ENCODE measurements around the gene IL34. TPM values are rescaled to one million over a fixed set of nuclear protein-coding genes. Genes with fewer than 3 reads are reported as not detected.

IL34 gene
- total RNA-seq, 1 experiment from 2014 or later = 4.4 TPM

- H3K9me3 Mint-ChIP-seq = no peaks in the 10 kb centered on the region
- no peaks in the 10 kb centered on the region for H3K27me3 ChIP-seq (ENCODE audit: insufficient read depth, low read length)
- no peak overlapping the region for H4K8ac ChIP-seq (replicated peaks; ENCODE audit: insufficient read length, low read depth, low read length)
- no peak overlapping the region for H3K4me3 Mint-ChIP-seq
- no peaks in the 10 kb centered on the region for H4K20me1 ChIP-seq (ENCODE audit: control insufficient read depth, insufficient read depth, insufficient read length)
- no peak overlapping the region for H3K27ac ChIP-seq (ENCODE audit: insufficient read length, low read depth, low read length)
- no peak overlapping the region for H2AFZ ChIP-seq (ENCODE audit: low read length)
- peaks cover 35 to 38% of the 10 kb centered on the region in 2 experiments for H3K4me1 Mint-ChIP-seq
- no peak overlapping the region for H2BK15ac ChIP-seq (ENCODE audit: low read depth, low read length)
- H3K18ac ChIP-seq (ENCODE audit: insufficient read length, low read depth, low read length) = no peak overlapping the region
- no peak for TF ChIP-seq CTCF (conservative IDR thresholded peaks at IDR 0.05)
- no peaks in the 10 kb centered on the region; the same call in 1 of the 2 replicates for H3K27me3 Mint-ChIP-seq (ENCODE audit: low read depth)
- H3K14ac ChIP-seq (ENCODE audit: insufficient read depth, low read length) = no peak overlapping the region
- H3K79me2 ChIP-seq (ENCODE audit: insufficient read depth, low read length) = no peaks in the 10 kb centered on the region; the same call in 1 of the 2 replicates
- H2BK12ac ChIP-seq (ENCODE audit: insufficient read length, low read depth, low read length) = no peak overlapping the region
- H2BK120ac ChIP-seq (ENCODE audit: low read depth, low read length, poor library complexity, severe bottlenecking) = no peak overlapping the region
- no peaks in the 10 kb centered on the region for H3K79me1 ChIP-seq (ENCODE audit: insufficient read depth, low read depth, low read length, poor library complexity, severe bottlenecking)
- H3K4me2 ChIP-seq (ENCODE audit: insufficient read depth, insufficient read length, low read length) = no peak overlapping the region
- no peak overlapping the region for H3K4ac ChIP-seq (ENCODE audit: low read depth, low read length)
- no peak overlapping the region for H4K5ac ChIP-seq (ENCODE audit: insufficient read length, low read depth, low read length)
- no peak overlapping the region for H2AK5ac ChIP-seq (ENCODE audit: insufficient read length, low read length)
- H3T11ph ChIP-seq (ENCODE audit: low read length) = no peak overlapping the region
- peak; percentile 48 for DNase-seq
- H2BK5ac ChIP-seq (ENCODE audit: insufficient read length, low read length) = no peak overlapping the region
- H3K23me2 ChIP-seq (ENCODE audit: insufficient read length, low read depth, low read length, poor library complexity, severe bottlenecking) = no peaks in the 10 kb centered on the region
- no peak overlapping the region for H3K9ac ChIP-seq (ENCODE audit: extremely low read depth, insufficient read length, low read length)
- no peak overlapping the region for H3K27ac Mint-ChIP-seq
- no peak overlapping the region for H3K56ac ChIP-seq (ENCODE audit: insufficient read length, low read depth, low read length)
- peaks cover 29 to 54% (median 34%) of the 10 kb centered on the region in 3 experiments for H3K36me3 Mint-ChIP-seq (ENCODE audit: insufficient read depth in 1 of 3, low read depth in 3 of 3)
- no peak overlapping the region for H2BK20ac ChIP-seq (ENCODE audit: low read depth, low read length, poor library complexity, severe bottlenecking)
- WGBS (ENCODE audit: extremely low coverage, insufficient read length, low lambda C conversion rate) = no CpG with 5 or more reads among the region's 5 CpGs
- no peak overlapping the region for H4K91ac ChIP-seq (ENCODE audit: insufficient read length, low read depth, low read length)
- H3K9me3 ChIP-seq (ENCODE audit: control insufficient read depth, low read depth, low read length) = no peaks in the 10 kb centered on the region
- H3K23ac ChIP-seq (ENCODE audit: insufficient read length, low read depth, low read length) = no peak overlapping the region
- no peaks in the 10 kb centered on the region; the same call in 1 of the 2 replicates for H3K4me1 ChIP-seq (ENCODE audit: insufficient read depth, low read length)
These were observed 32.0 kb upstream of the IL34 start for GRCh38 chr16:70614208-70614951.

All from H9 (cell line).